ENCODE results near the gene OR51E1.
A peak's percentile ranks its signal among the peaks of the same experiment; 100 is the strongest.

Gene OR51E1

GRCh38 chr11:4636136-4636535 lies 7.6 kb upstream of the OR51E1 start:
- no peak overlapping the region for H3K4me2 ChIP-seq (ENCODE audit: low read length)
- no peaks in the 10 kb centered on the region for H3K27me3 ChIP-seq (ENCODE audit: insufficient read depth, low read length, poor library complexity)
- H3K23ac ChIP-seq (ENCODE audit: low read length) = no peak overlapping the region
- no peak overlapping the region for H3K9ac ChIP-seq (ENCODE audit: low read length)
- H3K79me2 ChIP-seq (ENCODE audit: control insufficient read depth, insufficient read depth, low read length) = no peaks in the 10 kb centered on the region
- H2BK120ac ChIP-seq (ENCODE audit: low read depth, low read length) = no peak overlapping the region
- no peak for DNase-seq
- H4K8ac ChIP-seq (ENCODE audit: low read depth, low read length) = no peak overlapping the region
- H3K4ac ChIP-seq (ENCODE audit: low read depth, low read length) = no peak overlapping the region
- H2BK15ac ChIP-seq (replicated peaks; ENCODE audit: low read depth) = no peak overlapping the region
- H3K4me3 ChIP-seq (ENCODE audit: low read length) = no peak overlapping the region
- no peak overlapping the region for H2BK5ac ChIP-seq (ENCODE audit: low read length)
- no peaks in the 10 kb centered on the region for H3K4me1 ChIP-seq (ENCODE audit: control insufficient read depth, low read depth, low read length)
- no peak overlapping the region for H3K18ac ChIP-seq (ENCODE audit: low read length)
- no peaks in the 10 kb centered on the region for H3K36me3 ChIP-seq (ENCODE audit: control insufficient read depth, insufficient read depth, low read length)
- no peaks in the 10 kb centered on the region for H3K79me1 ChIP-seq (ENCODE audit: low read length)
- no CpG with 5 or more reads among the region's 2 CpGs for WGBS (ENCODE audit: extremely low coverage, insufficient coverage, low lambda C conversion rate)
- no peak overlapping the region for H2AK5ac ChIP-seq (ENCODE audit: low read length)
- H3K27ac ChIP-seq (ENCODE audit: low read depth, low read length) = no peak overlapping the region
- no peak overlapping the region for H4K5ac ChIP-seq (ENCODE audit: low read length)
- no peak overlapping the region for H3K56ac ChIP-seq (ENCODE audit: low read length)

GRCh38 chr11:4636962-4637661 lies 6.7 kb upstream of the OR51E1 start, which contains the start of gene OR51D1:
TSS of gene OR51D1 (plus strand) at chr11:4637477. CDS start at chr11:4639791, 2,314 bp downstream.
- no peak within 1 kb of the TSS for H3K4ac ChIP-seq (ENCODE audit: low read depth, low read length)
- no peaks in the 10 kb centered on the region for H3K36me3 ChIP-seq (ENCODE audit: control insufficient read depth, insufficient read depth, low read length)
- no peaks in the 10 kb centered on the region for H3K79me2 ChIP-seq (ENCODE audit: control insufficient read depth, insufficient read depth, low read length)
- no CpG with 5 or more reads among the region's 21 CpGs for WGBS (ENCODE audit: extremely low coverage, insufficient coverage, low lambda C conversion rate)
- H3K18ac ChIP-seq (ENCODE audit: low read length) = no peak within 1 kb of the TSS
- no peak within 1 kb of the TSS for H2AK5ac ChIP-seq (ENCODE audit: low read length)
- no peak within 1 kb of the TSS for H2BK5ac ChIP-seq (ENCODE audit: low read length)
- peak; percentile 84 for DNase-seq
- no peak within 1 kb of the TSS for H3K4me3 ChIP-seq (ENCODE audit: low read length)
- no peak within 1 kb of the TSS for H4K8ac ChIP-seq (ENCODE audit: low read depth, low read length)
- H3K79me1 ChIP-seq (ENCODE audit: low read length) = no peaks in the 10 kb centered on the region
- no peak within 1 kb of the TSS for H4K5ac ChIP-seq (ENCODE audit: low read length)
- no peak within 1 kb of the TSS for H2BK15ac ChIP-seq (replicated peaks; ENCODE audit: low read depth)
- H3K4me2 ChIP-seq (ENCODE audit: low read length) = no peak within 1 kb of the TSS
- no peak within 1 kb of the TSS for H3K9ac ChIP-seq (ENCODE audit: low read length)
- no peak within 1 kb of the TSS for H3K23ac ChIP-seq (ENCODE audit: low read length)
- H3K56ac ChIP-seq (ENCODE audit: low read length) = no peak within 1 kb of the TSS
- H2BK120ac ChIP-seq (ENCODE audit: low read depth, low read length) = no peak within 1 kb of the TSS
- no peaks in the 10 kb centered on the region for H3K27me3 ChIP-seq (ENCODE audit: insufficient read depth, low read length, poor library complexity)
- H3K4me1 ChIP-seq (ENCODE audit: control insufficient read depth, low read depth, low read length) = no peaks in the 10 kb centered on the region
- H3K27ac ChIP-seq (ENCODE audit: low read depth, low read length) = no peak within 1 kb of the TSS

DNA sequence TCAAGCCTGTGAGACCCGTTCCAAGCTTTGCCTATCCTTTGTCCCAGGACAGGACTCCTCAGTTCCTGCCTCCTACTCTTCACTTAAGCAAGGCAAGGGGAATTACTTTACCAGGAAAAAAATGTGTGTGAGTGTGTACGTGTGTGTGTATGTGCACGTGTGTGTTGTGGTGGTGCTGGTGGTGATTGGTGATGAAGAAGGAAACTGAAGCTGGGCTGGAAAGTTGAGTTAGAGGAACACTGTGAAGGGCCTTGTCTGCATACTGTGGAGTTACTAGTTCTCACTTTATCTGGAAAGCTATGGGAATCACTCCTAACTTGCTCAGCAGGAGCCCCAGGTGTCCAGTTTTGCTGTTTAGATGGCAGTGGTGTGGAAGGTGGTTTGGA lies 6.1 kb upstream of the OR51E1 start:
- Histone ChIP-seq H3K27ac (ENCODE audit: low read depth, low read length) (no peak overlapping the region), H4K5ac (ENCODE audit: low read length) (no peak overlapping the region), H3K27me3 (ENCODE audit: insufficient read depth, low read length, poor library complexity) (no peaks in the 10 kb centered on the region), H3K4me2 (ENCODE audit: low read length) (no peak overlapping the region), H3K79me2 (ENCODE audit: control insufficient read depth, insufficient read depth, low read length) (no peaks in the 10 kb centered on the region), H4K8ac (ENCODE audit: low read depth, low read length) (no peak overlapping the region), H3K4me1 (ENCODE audit: control insufficient read depth, low read depth, low read length) (no peaks in the 10 kb centered on the region), H2BK15ac (replicated peaks; ENCODE audit: low read depth) (no peak overlapping the region), H3K18ac (ENCODE audit: low read length) (no peak overlapping the region), H3K23ac (ENCODE audit: low read length) (no peak overlapping the region), H3K4me3 (ENCODE audit: low read length) (no peak overlapping the region), H3K9ac (ENCODE audit: low read length) (no peak overlapping the region), H3K36me3 (ENCODE audit: control insufficient read depth, insufficient read depth, low read length) (no peaks in the 10 kb centered on the region), H3K56ac (ENCODE audit: low read length) (no peak overlapping the region), H2BK120ac (ENCODE audit: low read depth, low read length) (no peak overlapping the region), H2AK5ac (ENCODE audit: low read length) (no peak overlapping the region), H3K4ac (ENCODE audit: low read depth, low read length) (no peak overlapping the region), H2BK5ac (ENCODE audit: low read length) (no peak overlapping the region), H3K79me1 (ENCODE audit: low read length) (no peaks in the 10 kb centered on the region)
- WGBS (ENCODE audit: extremely low coverage, insufficient coverage, low lambda C conversion rate) = no CpG with 5 or more reads among the region's 3 CpGs
- no peak for DNase-seq

GRCh38 chr11:4639931-4640330 lies 3.9 kb upstream of the OR51E1 start:
- no peak overlapping the region for H4K8ac ChIP-seq (ENCODE audit: low read depth, low read length)
- H3K36me3 ChIP-seq (ENCODE audit: control insufficient read depth, insufficient read depth, low read length) = no peaks in the 10 kb centered on the region
- H2BK120ac ChIP-seq (ENCODE audit: low read depth, low read length) = no peak overlapping the region
- no peak overlapping the region for H3K56ac ChIP-seq (ENCODE audit: low read length)
- no peak overlapping the region for H3K27ac ChIP-seq (ENCODE audit: low read depth, low read length)
- H3K4me3 ChIP-seq (ENCODE audit: low read length) = no peak overlapping the region
- no peak overlapping the region for H3K9ac ChIP-seq (ENCODE audit: low read length)
- no peak overlapping the region for H3K4me2 ChIP-seq (ENCODE audit: low read length)
- no peak overlapping the region for H4K5ac ChIP-seq (ENCODE audit: low read length)
- no peak overlapping the region for H3K4ac ChIP-seq (ENCODE audit: low read depth, low read length)
- H3K79me2 ChIP-seq (ENCODE audit: control insufficient read depth, insufficient read depth, low read length) = no peaks in the 10 kb centered on the region
- no peak overlapping the region for H2BK5ac ChIP-seq (ENCODE audit: low read length)
- no peak overlapping the region for H2BK15ac ChIP-seq (replicated peaks; ENCODE audit: low read depth)
- WGBS (ENCODE audit: extremely low coverage, insufficient coverage, low lambda C conversion rate) = no CpG with 5 or more reads among the region's 6 CpGs
- no peaks in the 10 kb centered on the region for H3K4me1 ChIP-seq (ENCODE audit: control insufficient read depth, low read depth, low read length)
- no peaks in the 10 kb centered on the region for H3K27me3 ChIP-seq (ENCODE audit: insufficient read depth, low read length, poor library complexity)
- no peaks in the 10 kb centered on the region for H3K79me1 ChIP-seq (ENCODE audit: low read length)
- no peak overlapping the region for H3K23ac ChIP-seq (ENCODE audit: low read length)
- DNase-seq = no peak
- H3K18ac ChIP-seq (ENCODE audit: low read length) = no peak overlapping the region
- H2AK5ac ChIP-seq (ENCODE audit: low read length) = no peak overlapping the region

GRCh38 chr11:4641501-4641900 lies 2.3 kb upstream of the OR51E1 start:
- Histone ChIP-seq H3K27ac (ENCODE audit: low read depth, low read length) (no peak overlapping the region), H2AK5ac (ENCODE audit: low read length) (no peak overlapping the region), H3K18ac (ENCODE audit: low read length) (no peak overlapping the region), H3K56ac (ENCODE audit: low read length) (no peak overlapping the region), H3K9ac (ENCODE audit: low read length) (no peak overlapping the region), H3K23ac (ENCODE audit: low read length) (no peak overlapping the region), H4K8ac (ENCODE audit: low read depth, low read length) (no peak overlapping the region), H3K4me2 (ENCODE audit: low read length) (no peak overlapping the region), H2BK120ac (ENCODE audit: low read depth, low read length) (no peak overlapping the region), H2BK15ac (replicated peaks; ENCODE audit: low read depth) (no peak overlapping the region), H3K36me3 (ENCODE audit: control insufficient read depth, insufficient read depth, low read length) (no peaks in the 10 kb centered on the region), H2BK5ac (ENCODE audit: low read length) (no peak overlapping the region), H3K79me2 (ENCODE audit: control insufficient read depth, insufficient read depth, low read length) (no peaks in the 10 kb centered on the region), H3K27me3 (ENCODE audit: insufficient read depth, low read length, poor library complexity) (no peaks in the 10 kb centered on the region), H3K4me3 (ENCODE audit: low read length) (no peak overlapping the region), H3K4ac (ENCODE audit: low read depth, low read length) (no peak overlapping the region), H3K79me1 (ENCODE audit: low read length) (no peaks in the 10 kb centered on the region), H4K5ac (ENCODE audit: low read length) (no peak overlapping the region), H3K4me1 (ENCODE audit: control insufficient read depth, low read depth, low read length) (no peaks in the 10 kb centered on the region)
- 100% methylated on average over 3 of the region's 7 CpGs for WGBS (ENCODE audit: extremely low coverage, insufficient coverage, low lambda C conversion rate)
- DNase-seq = no peak

DNA sequence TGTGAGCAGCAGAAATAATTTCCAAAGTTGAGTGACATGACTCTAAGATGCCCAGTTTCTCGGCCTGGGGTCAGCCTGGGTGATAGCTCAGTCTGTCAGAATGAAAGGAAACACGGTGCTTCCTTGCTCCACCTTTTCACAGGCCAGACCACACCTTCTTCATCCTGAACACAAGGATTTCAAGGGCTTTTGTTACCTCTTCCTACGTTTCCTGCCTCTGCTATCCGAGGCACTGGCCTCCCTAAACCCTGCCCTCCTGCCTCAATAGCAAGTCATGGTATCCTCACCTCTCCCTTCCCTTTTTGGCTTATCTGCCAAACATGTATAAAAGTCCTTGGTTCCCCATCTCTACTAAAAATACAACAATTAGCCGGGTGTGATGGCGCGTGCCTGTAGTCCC lies 1.7 kb upstream of the OR51E1 start:
- H2BK120ac ChIP-seq (ENCODE audit: low read depth, low read length) = no peak overlapping the region
- H3K4ac ChIP-seq (ENCODE audit: low read depth, low read length) = no peak overlapping the region
- no peak overlapping the region for H2BK5ac ChIP-seq (ENCODE audit: low read length)
- no peak overlapping the region for H4K5ac ChIP-seq (ENCODE audit: low read length)
- DNase-seq = no peak
- no peak overlapping the region for H2BK15ac ChIP-seq (replicated peaks; ENCODE audit: low read depth)
- no peak overlapping the region for H3K27ac ChIP-seq (ENCODE audit: low read depth, low read length)
- H3K18ac ChIP-seq (ENCODE audit: low read length) = no peak overlapping the region
- no peak overlapping the region for H4K8ac ChIP-seq (ENCODE audit: low read depth, low read length)
- WGBS (ENCODE audit: extremely low coverage, insufficient coverage, low lambda C conversion rate) = no CpG with 5 or more reads among the region's 7 CpGs
- H3K79me2 ChIP-seq (ENCODE audit: control insufficient read depth, insufficient read depth, low read length) = no peaks in the 10 kb centered on the region
- H3K4me1 ChIP-seq (ENCODE audit: control insufficient read depth, low read depth, low read length) = no peaks in the 10 kb centered on the region
- H2AK5ac ChIP-seq (ENCODE audit: low read length) = no peak overlapping the region
- H3K4me3 ChIP-seq (ENCODE audit: low read length) = no peak overlapping the region
- no peak overlapping the region for H3K23ac ChIP-seq (ENCODE audit: low read length)
- H3K4me2 ChIP-seq (ENCODE audit: low read length) = no peak overlapping the region
- H3K79me1 ChIP-seq (ENCODE audit: low read length) = no peaks in the 10 kb centered on the region
- no peak overlapping the region for H3K9ac ChIP-seq (ENCODE audit: low read length)
- no peaks in the 10 kb centered on the region for H3K36me3 ChIP-seq (ENCODE audit: control insufficient read depth, insufficient read depth, low read length)
- H3K56ac ChIP-seq (ENCODE audit: low read length) = no peak overlapping the region
- H3K27me3 ChIP-seq (ENCODE audit: insufficient read depth, low read length, poor library complexity) = no peaks in the 10 kb centered on the region
